HG03097 (cell line): ENCODE measurements around the gene ECSIT.
"Not testable (repeated sequence)": the region's sequence is repeated elsewhere in the genome, so short reads cannot be mapped to it uniquely, and the experiment has no call there.

ENCODE experiments used
- ATAC-seq: cut with Tn5 transposase; IDR thresholded peaks from one replicate; pipeline ENCODE4 v1.9.1; 2021; ENCODE audit not compliant: unreplicated experiment, low FRiP score

The ECSIT gene

GRCh38 chr19:11528551-11529341 is at the start of gene ECSIT:
ECSIT (minus strand) TSS chr19:11529134; CDS start chr19:11519170, 9,964 bp downstream.
- peak; percentile 93 for ATAC-seq

- ATAC-seq, result no peak
Observed at GRCh38 chr19:11577451-11578257, 48.7 kb upstream of the ECSIT start, which contains the start of gene ACP5. ACP5 (minus strand) TSS chr19:11577645; CDS start chr19:11577317, 328 bp downstream.

GRCh38 chr19:11576227-11576626 is 47.3 kb upstream of the ECSIT start:
- ATAC-seq, result no peak

GRCh38 chr19:11574689-11575088 is 45.8 kb upstream of the ECSIT start:
- no peak for ATAC-seq

- ATAC-seq, result not testable (repeated sequence)
Observed at GRCh38 chr19:11573763-11574162, 44.8 kb upstream of the ECSIT start.

GRCh38 chr19:11573354-11573753 is 44.4 kb upstream of the ECSIT start:
- ATAC-seq, result not testable (repeated sequence)

GRCh38 chr19:11570039-11570462 is 41.1 kb upstream of the ECSIT start:
- ATAC-seq, result no peak

- no peak for ATAC-seq
Observed at GRCh38 chr19:11566164-11566563, 37.2 kb upstream of the ECSIT start.

- ATAC-seq, result not testable (repeated sequence)
Observed at GRCh38 chr19:11565649-11565980, 36.7 kb upstream of the ECSIT start.

GRCh38 chr19:11564082-11564807 is 35.3 kb upstream of the ECSIT start:
- ATAC-seq, result not testable (repeated sequence)

- no peak for ATAC-seq
Observed at GRCh38 chr19:11563532-11563931, 34.6 kb upstream of the ECSIT start.

- peak; percentile 37 for ATAC-seq
Observed at GRCh38 chr19:11560404-11561051, 31.6 kb upstream of the ECSIT start.

- ATAC-seq, result peak; percentile 74
Observed at GRCh38 chr19:11558881-11559828, 30.2 kb upstream of the ECSIT start, which contains the start of gene ELOF1. ELOF1 (minus strand) TSS chr19:11559230; CDS start chr19:11554347, 4,883 bp downstream.

- ATAC-seq, result no peak
Observed at GRCh38 chr19:11556634-11557420, 27.9 kb upstream of the ECSIT start.

- ATAC-seq, result no peak
Observed at GRCh38 chr19:11555246-11555645, 26.3 kb upstream of the ECSIT start.

- ATAC-seq, result no peak
Observed at GRCh38 chr19:11554160-11554559, 25.2 kb upstream of the ECSIT start.

GRCh38 chr19:11552666-11553372 is 23.9 kb upstream of the ECSIT start:
- no peak for ATAC-seq
